ENCODE measurements around the gene SEC22C. TPM values are rescaled to one million over a fixed set of nuclear protein-coding genes. Genes with fewer than 3 reads are reported as not detected.

SEC22C gene
- polyA plus RNA-seq, 1 donor: 49.2 TPM

- no peak overlapping the region for H3K4me3 ChIP-seq (ENCODE audit: low read length)
- H3K27me3 ChIP-seq (ENCODE audit: control insufficient read depth, insufficient read depth, low read length): peaks cover 25% of the 10 kb centered on the region
- no peak for DNase-seq
- H3K9me3 ChIP-seq (ENCODE audit: control insufficient read depth, low read depth, low read length): no peaks in the 10 kb centered on the region
- H3K36me3 ChIP-seq (ENCODE audit: control insufficient read depth, insufficient read depth, low read length): no peaks in the 10 kb centered on the region
- no CpG with 5 or more reads among the region's 3 CpGs for WGBS (ENCODE audit: insufficient coverage, low lambda C conversion rate)
- H3K4me1 ChIP-seq (ENCODE audit: control insufficient read depth, insufficient read depth, low read length): peaks cover 34% of the 10 kb centered on the region
- no peak overlapping the region for H3K27ac ChIP-seq (ENCODE audit: low read length)
These were observed 82.3 kb downstream of the SEC22C start for GRCh38 chr3:42499478-42499871.

GRCh38 chr3:42498791-42499477, 82.8 kb downstream of the SEC22C start:
- no peak overlapping the region for H3K27ac ChIP-seq (ENCODE audit: low read length)
- WGBS (ENCODE audit: insufficient coverage, low lambda C conversion rate): no CpG with 5 or more reads among the region's 13 CpGs
- H3K27me3 ChIP-seq (ENCODE audit: control insufficient read depth, insufficient read depth, low read length): peaks cover 25% of the 10 kb centered on the region
- H3K4me1 ChIP-seq (ENCODE audit: control insufficient read depth, insufficient read depth, low read length): peaks cover 29% of the 10 kb centered on the region
- no peak overlapping the region for H3K4me3 ChIP-seq (ENCODE audit: low read length)
- DNase-seq: no peak
- H3K36me3 ChIP-seq (ENCODE audit: control insufficient read depth, insufficient read depth, low read length): no peaks in the 10 kb centered on the region
- H3K9me3 ChIP-seq (ENCODE audit: control insufficient read depth, low read depth, low read length): no peaks in the 10 kb centered on the region

GRCh38 chr3:42498034-42498433, 83.7 kb downstream of the SEC22C start:
- Histone ChIP-seq H3K27me3 (ENCODE audit: control insufficient read depth, insufficient read depth, low read length) (peaks cover 25% of the 10 kb centered on the region), H3K9me3 (ENCODE audit: control insufficient read depth, low read depth, low read length) (no peaks in the 10 kb centered on the region), H3K27ac (ENCODE audit: low read length) (no peak overlapping the region), H3K36me3 (ENCODE audit: control insufficient read depth, insufficient read depth, low read length) (no peaks in the 10 kb centered on the region), H3K4me3 (ENCODE audit: low read length) (no peak overlapping the region), H3K4me1 (ENCODE audit: control insufficient read depth, insufficient read depth, low read length) (peaks cover 24% of the 10 kb centered on the region)
- WGBS (ENCODE audit: insufficient coverage, low lambda C conversion rate): 56% methylated on average over 1 of the region's 1 CpG
- DNase-seq: no peak

Other genes starting within 250 kb of the SEC22C start
- not detected for gene LYZL4, start 171.4 kb downstream of the SEC22C start, polyA plus RNA-seq
- gene VIPR1, start 79.3 kb downstream of the SEC22C start, polyA plus RNA-seq: 75.3 TPM
- 47.5 TPM for gene SS18L2, start 8.9 kb upstream of the SEC22C start, polyA plus RNA-seq
- gene NKTR, start 18.7 kb upstream of the SEC22C start, polyA plus RNA-seq: 138 TPM
- gene ZBTB47, start 71.7 kb upstream of the SEC22C start, polyA plus RNA-seq: 12.5 TPM
- gene KLHL40, start 103.6 kb upstream of the SEC22C start, polyA plus RNA-seq: 0.25 TPM
- 0.18 TPM for gene HHATL, start 120.8 kb upstream of the SEC22C start, polyA plus RNA-seq
- gene CCDC13, start 191.3 kb upstream of the SEC22C start, polyA plus RNA-seq: 0.40 TPM
- gene HIGD1A, start 222.5 kb upstream of the SEC22C start, polyA plus RNA-seq: 119 TPM
- gene ACKR2, start 227.5 kb upstream of the SEC22C start, polyA plus RNA-seq: 2.6 TPM

Data from large intestine (tissue), 3 donors.